ENCODE data around the gene FAM186B.
A peak's percentile ranks its signal among the peaks of the same experiment; 100 is the strongest.

Gene FAM186B

DNA sequence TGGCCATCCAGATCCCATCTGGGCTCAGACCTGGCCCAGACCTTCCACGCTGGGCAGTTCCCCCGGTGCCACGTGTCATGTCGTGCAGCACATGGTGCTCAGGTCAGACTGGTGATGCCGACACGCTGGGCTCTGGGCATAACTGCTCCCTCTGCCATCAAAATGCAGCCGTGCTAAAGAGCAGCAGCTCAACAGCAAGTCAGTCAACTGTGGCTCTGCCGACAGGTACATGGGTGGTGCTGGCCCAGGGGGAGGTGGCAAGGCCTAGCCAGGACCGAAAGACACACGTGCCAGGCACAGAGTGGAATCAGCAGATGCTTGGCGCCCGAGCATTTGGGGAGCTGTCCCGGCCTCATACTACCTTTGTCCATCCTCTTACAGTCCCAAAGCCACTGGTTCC is 39.1 kb downstream of the FAM186B start:
- no peak for DNase-seq (ENCODE audit: low read depth)

DNA sequence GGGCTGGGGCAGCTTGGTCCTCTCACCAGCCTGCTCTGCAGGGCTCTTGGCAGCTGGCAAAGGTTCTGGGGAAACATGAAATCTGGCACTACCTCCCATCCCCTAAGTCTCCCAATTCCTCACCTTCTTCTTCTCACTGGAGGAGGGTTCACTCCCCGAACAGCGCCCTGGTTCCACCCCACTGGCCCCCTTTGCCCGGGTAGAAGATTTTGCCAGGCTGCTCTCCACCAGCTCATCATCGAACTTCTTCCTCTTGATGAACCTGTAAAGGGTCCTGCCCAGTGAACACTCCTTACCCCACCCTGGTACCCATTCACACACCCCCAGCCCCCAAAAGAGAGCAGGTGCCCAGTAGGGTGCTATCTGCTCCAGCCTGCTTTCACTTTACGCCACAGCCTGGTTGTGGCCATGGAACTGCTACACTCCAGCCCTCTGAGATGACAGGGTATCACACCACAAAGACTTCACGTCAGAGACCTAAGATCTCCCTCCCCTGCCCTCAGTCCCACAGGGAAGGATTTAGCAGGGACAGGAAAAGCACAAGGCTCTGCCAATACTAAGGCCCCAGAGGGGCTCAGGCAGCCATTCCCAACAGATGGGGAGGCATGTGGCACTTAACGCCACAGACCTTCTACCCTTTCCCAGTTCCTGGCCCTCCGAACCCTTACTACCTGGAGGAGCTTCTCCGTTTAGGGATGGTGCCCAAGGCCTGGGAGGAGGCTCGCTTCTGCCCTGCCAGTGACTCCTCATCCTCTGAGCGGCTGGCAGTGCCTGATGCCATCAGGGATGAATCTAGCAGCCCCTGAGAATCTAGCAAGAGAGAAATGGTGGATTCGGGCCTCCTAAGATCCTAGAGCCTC is 39.8 kb downstream of the FAM186B start:
- DNase-seq (ENCODE audit: low read depth): no peak

DNA sequence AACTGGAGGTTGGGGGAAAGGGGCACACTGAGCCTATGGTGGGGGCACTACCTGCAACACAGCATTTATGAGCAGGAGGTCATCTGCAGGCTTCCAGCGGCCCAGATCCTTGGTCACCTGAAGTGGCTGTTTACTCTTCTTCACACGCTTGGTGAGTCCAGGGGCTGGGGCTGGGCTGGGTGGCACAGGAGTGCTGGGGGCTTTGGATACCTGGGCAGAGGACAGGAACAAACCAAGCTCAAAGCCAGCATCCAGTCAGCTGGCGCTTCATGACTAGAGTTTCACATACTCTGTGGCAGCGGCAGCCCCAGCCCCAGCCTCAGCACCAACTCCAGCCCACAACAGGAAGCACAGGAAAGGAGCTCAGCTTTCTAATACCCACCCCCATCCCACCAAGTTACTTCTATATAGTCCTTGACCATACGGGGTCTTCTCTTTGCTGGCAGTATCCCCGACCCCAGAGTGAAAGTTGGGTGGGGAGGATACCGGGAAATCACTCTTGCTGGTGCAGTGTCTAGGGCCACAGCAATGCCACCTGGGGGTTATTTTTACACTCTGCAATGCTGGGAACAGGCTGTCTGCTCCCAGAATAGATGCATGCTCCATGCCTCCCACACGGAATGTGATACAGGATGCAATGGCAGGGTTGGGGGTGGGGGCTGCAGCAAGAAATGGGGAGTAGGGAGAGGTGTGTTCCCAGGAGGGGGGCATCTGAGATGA is 40.6 kb downstream of the FAM186B start:
- DNase-seq (ENCODE audit: low read depth): no peak

DNA sequence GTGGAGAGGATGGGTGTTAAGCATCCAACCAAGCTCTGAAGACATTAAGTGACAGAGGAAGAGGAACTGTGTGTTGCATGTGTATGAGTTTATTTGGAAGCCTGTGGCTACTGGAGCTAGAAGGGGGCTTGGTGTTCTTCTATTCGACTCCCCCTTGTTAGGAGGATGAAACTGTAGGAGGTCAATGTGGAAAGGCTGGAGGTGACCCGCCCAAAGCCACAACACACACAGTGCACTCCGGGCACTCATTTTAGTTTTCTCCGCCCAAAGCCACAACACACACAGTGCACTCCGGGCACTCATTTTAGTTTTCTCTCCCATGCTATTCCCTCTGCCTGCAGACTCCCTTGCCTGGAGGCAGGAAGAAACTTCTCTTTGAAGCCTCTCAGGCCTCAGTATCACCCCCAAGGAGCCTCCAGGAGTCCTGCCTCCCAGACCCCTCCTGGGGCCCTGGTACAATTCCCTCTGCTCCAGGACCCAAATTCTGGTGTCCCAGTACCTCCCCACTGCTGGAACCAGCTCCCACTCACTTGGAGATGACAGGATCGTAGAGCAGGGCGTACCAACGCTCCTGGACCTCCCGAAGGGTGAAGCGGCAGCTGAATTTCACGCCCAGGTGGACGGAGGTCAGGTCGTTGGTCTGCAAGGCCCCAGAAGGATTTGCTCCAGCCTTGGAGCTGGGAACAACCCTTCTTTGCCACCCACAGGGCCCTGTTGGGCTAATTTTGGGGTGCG is 41.3 kb downstream of the FAM186B start:
- no peak for DNase-seq (ENCODE audit: low read depth)

DNA sequence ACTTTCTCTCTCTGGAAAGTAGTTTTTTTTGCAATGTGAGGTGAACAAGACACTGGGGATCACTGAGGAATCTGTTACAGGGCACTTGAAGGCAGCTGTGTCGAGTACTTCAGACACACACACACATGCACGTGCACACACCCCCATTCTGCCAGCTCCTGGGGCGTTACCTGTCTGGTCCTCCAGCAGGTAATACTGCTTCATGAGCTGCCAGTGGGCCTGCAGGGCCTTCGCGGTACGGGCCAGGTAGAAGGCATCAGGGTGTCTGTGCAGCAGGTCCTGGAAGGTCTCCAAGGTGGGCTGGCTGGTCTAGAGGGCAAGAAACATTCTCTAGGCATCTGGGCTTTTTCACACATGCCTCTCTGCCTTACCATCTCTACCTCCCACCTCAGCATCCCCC is 42.6 kb downstream of the FAM186B start:
- no peak for DNase-seq (ENCODE audit: low read depth)

DNA sequence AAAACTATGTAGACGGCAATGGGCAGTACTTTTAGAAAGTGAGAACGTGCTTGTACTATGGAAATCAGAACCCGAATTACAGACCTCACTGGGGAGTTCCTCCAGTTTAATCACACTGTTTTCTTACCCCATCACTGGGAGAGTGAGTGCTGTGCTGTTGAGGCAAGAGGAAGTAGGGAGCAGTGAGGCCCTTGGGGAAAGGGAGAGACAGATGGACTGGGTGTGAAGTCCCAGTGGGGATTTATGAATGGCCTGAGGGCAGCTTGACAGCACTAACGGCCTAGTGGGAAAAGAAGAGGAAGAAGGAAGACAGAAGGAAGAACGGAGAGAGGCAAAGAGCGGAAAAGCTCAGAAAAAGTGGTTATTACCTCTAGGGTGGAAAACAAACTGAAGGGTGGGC is 43.2 kb downstream of the FAM186B start:
- no peak for DNase-seq (ENCODE audit: low read depth)

DNA sequence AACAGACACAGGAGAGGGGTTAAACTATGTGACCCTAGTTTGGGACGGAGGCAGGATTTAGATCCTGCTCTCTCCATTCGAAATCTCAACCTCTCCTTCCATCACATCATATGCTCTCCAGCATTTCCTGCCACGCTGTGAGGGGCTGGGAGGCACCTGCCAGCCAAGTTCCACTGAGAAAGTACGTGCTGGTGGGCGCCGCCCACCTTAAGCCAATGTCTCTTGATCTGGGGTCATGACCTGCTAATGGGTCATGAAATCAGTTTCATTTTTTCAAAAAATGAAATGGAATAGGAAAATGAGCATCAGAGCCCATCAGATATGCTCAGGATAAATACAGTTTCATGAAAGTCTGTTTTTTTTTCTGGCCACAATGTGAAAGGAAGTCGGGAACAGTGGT is 44.7 kb downstream of the FAM186B start:
- DNase-seq (ENCODE audit: low read depth): no peak

DNA sequence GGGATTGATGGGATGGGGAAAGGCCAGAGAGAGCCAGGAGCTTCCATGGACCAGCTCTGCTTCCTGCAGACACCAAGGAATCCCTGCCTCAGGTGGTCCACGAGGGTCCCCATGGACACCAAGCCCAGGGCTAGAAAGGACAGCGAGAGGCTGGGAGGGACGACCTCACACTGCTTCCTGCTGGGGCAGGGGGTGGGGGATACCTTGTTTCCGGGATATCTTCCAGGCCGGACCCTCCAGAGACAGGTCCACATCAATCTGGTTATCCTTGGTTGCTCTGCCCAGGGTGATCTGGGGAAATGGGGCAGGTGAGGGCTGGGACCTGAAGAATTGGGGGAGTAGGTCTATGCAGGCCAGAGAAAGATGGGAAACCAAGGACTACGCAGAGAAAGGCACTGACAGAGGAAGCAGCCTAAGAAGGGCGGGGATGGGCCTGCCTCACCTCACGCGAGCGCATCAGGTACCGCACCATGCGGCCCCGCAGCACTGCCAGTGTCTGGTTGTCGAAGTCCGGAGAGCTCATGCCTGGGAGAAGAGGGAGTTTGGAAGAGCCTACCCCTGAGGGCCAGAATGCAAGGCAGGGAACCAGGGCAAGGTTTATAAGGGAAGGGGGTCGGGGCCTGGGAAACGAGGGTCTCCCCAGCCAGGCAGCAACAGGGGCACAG is 46.3 kb downstream of the FAM186B start:
- DNase-seq (ENCODE audit: low read depth): no peak

DNA sequence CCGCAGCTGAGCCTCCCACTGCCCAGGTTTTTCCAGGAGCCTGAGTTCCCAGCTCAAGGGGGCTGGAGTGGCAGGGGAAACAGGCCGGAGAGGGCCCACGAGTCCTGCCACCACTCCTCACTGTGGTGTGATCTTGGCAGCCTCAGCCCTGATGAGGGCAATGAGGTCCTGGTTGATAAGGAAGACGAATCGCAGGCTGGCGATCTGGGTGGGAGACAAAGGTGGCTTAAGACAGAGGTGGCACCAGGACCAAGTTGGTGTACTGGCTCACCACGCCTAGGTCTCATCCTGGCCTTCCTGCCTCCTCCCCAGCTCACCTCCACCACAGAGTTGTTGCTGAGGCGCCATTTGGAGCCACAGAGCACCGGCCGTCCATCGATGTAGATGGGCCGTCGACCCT is 46.9 kb downstream of the FAM186B start:
- DNase-seq (ENCODE audit: low read depth): no peak

DNA sequence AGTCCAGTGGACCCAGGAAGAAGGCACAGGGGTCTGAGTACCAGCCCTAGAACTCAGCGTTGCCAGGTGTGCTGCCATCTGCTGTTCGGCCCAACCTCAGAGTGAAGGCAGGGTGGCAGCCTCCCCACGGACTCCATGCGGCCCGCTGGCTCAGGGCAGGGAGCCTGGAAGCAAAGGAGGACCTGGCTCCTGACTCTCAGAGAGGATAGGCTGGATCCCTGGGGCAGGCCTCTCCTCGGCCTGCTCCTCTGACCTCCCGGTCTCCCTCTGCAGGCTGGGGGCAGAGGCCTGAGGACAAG is 47.6 kb downstream of the FAM186B start:
- DNase-seq (ENCODE audit: low read depth): no peak

DNA sequence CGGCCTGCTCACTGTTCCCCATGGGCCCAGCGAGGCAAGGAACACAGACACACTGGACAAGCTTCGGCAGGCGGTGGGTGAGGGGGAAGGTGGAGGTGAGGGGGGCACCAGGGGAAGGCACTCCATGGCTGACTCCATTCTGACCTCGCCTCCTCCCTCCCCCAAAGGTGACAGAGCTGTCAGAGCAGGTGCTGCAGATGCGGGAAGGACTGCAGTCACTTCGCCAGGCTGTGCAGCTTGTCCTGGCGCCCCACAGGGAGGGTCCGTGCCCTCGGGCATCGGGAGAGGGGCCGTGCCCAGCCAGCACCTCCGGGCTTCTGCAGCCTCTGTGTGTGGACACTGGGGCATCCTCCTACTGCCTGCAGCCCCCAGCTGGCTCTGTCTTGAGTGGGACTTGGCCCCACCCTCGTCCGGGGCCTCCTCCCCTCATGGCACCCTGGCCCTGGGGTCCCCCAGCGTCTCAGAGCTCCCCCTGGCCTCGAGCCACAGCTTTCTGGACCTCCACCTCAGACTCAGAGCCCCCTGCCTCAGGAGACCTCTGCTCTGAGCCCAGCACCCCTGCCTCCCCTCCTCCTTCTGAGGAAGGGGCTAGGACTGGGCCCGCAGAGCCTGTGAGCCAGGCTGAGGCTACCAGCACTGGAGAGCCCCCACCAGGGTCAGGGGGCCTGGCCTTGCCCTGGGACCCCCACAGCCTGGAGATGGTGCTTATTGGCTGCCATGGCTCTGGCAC is 48.1 kb downstream of the FAM186B start:
- DNase-seq (ENCODE audit: low read depth): no peak

DNA sequence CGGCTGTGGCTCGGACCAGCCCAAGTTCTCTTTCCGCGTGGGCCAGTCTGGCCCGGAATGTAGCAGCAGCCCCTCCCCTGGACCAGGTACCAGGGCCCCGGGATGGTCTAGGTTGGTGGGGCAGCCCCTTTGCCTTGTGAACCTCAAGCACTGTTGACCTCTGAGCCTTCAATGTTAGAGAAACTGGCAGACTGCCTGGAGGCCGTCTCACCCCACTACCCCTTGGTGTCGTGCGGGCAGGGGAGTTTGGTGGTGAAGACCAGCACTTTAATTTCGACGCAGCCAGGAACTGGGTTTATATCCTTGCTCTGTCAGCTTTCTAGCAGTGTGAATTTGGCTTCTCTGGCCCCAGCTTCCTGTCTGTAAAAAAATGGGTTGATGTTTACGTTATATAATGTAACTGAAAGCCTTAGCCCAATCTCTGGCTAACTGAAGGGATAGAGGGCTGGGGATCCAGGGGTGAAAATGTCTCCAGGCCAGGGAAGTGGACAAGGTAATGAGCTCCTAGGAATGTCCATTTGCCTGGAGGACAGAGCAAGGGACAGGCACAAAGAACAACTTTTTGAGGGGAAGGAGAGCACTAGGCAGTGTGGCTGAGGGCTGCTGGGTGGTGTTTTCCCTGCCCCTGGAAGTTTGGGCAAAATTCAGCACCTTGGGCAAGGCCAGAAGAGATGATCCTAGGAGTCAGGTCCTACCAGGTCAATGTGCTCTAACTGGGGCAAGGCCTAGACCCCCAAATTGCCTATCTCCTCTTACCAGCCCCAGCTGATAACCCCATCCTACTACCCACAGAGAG is 48.9 kb downstream of the FAM186B start:
- no peak for DNase-seq (ENCODE audit: low read depth)

DNA sequence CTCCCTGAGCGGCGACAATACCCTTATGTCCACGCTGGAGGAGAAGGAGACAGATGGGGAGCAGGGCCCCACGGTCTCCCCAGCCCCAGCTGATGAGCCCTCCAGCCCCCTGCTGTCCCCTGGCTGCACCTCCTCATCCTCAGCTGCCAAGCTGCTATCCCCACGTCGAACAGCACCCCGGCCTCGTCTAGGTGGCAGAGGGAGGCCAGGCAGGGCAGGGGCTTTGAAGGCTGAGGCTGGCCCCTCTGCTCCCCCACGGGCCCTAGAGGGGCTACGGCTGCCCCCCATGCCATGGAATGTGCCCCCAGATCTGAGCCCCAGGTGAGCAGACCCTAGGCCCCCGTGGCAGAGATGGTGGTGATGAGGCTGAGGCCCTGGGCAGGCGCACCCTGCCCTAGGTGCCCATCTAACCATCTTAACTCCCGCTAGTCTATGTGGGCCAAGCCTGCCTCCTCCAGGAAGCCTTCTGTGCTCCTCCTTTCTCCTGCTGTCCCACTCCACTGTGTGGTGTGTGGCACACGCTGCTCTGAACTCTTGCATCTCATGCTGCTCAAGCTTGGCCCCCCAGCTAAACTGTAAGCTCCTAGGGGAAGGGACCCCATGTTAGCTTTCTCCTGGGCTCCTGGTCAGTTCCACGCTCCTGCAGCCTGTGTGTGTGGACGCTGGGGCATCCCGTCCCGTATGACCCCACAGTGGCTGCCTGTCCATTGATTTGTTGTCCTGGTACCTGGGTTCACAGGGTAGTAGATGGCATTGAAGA is 49.6 kb downstream of the FAM186B start:
- DNase-seq (ENCODE audit: low read depth): no peak

DNA sequence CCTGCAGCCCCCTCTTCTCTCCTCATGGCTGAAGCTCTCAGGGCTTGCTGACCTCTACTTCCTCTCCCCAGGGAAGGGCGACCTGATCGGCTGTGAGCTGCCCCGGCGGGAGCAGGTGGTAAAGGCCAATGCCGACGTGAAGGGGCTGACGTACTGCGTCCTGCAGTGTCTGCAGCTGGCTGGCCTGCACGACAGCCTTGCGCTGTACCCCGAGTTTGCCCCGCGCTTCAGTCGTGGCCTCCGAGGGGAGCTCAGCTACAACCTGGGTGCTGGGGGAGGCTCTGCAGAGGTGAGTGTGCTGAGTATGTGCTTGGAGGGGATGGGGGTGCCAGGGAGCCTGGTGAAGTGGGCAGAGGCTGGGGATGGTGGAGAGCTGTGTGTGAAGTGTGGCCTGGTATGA is 51.2 kb downstream of the FAM186B start:
- DNase-seq (ENCODE audit: low read depth): no peak

DNA sequence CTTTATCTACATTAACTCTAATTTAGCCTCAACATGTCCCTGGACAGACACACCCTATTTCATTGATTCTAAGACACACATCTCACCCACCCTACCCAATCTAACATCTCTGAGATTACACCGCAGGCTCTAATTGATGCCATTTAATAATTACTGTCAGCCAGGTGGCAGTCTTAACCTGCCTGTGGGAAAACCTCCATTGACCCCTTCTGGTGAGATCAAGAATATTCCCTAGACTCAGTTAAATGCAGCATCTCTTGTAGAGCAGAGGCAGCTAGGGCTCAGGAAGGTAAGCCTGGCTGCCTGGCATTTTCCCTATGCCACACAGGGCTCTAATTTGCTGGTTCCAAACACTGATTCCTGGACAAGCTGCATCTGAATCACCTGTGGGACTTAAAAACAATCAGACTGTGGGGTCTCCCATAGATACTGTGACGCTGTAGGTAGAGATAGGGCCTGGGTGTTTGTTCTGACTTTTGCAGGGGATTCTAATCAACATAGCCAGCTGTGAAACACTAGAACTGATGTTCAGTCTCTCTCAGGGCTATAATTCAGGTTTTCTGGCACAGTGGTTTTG is 51.8 kb downstream of the FAM186B start:
- no peak for DNase-seq (ENCODE audit: low read depth)

DNA sequence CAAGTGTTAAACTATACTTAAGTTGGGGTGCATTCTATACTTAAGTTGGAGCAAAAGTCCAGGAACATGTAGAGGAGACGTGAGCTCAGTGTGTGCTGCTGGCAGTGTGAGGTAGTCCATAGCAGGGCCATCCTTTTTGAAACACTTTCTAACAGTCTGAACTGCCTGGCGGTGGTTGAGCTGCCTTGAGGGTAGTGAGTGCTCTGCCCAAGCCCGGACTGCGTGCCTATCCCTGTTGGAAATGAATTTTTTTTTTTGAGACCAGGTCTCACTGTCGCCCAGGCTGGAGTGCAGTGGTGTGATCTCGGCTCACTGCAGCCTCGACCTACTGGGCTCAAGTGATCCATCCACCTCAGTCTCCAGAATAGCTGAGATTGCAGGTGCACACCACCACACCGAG is 52.5 kb downstream of the FAM186B start:
- DNase-seq (ENCODE audit: low read depth): no peak

DNA sequence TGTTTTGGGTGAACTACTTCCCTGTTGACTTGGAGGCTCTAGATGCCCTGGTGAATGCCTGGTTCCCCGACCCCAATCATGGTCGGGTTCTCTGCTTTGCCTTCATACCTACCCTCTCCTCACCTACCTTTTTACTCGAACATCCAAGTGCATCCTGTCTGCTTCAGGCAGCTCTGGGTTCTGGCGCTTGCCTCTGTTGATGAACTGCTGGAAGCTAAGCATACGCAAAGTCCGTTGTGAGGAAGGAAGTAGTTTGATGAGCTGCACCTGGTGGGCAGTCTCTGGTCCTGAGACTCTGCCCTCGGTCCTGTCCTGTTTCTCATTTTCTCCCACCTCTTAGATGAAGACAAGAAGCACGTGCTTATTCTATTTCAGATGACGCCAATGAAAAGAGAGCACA is 53.0 kb downstream of the FAM186B start:
- DNase-seq (ENCODE audit: low read depth): no peak

DNA sequence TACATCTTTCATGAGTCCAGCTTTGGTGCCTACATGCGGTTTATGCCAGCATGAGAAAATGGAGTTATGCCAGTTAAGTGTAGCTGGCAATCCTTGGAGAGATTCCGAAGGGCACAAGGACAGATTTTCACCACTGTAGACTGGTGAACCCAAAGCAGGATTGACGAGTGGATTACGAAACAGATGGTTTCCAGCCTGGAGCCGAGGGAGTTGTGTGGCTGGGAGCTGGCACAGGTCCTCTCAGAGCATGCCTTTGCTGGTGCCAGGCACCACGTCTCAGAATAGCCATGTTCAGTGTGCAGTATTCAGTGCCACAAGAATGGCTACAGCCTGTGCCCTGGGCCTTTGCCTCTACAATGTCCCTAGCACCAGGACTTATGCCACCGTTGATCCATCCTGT is 53.4 kb downstream of the FAM186B start:
- peak; percentile 16 for DNase-seq (ENCODE audit: low read depth)

DNA sequence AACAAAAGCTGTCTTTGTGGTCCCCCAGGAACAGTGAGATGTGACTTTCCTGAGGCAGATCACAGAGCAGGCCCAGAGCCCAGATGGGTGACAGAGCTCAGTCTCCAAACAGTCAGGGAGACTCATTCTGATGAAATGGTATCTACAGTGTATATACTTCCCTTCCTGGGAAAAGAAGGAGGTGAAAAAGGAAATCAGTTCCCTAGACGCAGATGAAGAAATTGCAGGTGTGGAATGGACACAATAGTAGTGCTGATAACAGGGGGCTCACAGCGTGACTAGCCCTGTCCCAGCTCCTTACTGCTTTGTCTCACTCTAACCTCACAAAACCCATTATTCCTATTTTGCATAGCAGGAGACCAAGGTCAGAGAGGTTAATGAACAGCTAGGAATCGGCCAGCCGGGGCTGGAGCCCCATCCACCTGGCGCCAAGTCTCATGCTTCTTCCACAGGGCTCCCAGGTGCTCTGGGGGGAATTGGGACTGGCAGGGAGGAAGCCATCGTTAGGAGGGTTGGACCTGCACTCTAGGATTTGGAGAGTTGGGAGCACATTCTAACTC is 54.7 kb downstream of the FAM186B start:
- DNase-seq (ENCODE audit: low read depth): no peak
